G401.6 (cell line): ENCODE results near the gene WSCD2.

Source experiments
- FAIRE-seq: peaks from 2 replicates; lab custom pipeline; 2012; peaks lifted over from hg19 to GRCh38; lab: Jason Lieb, UNC

Gene WSCD2

GRCh38 chr12:108166505-108166904 lies 37.4 kb downstream of the WSCD2 start:
- FAIRE-seq = no peak

DNA sequence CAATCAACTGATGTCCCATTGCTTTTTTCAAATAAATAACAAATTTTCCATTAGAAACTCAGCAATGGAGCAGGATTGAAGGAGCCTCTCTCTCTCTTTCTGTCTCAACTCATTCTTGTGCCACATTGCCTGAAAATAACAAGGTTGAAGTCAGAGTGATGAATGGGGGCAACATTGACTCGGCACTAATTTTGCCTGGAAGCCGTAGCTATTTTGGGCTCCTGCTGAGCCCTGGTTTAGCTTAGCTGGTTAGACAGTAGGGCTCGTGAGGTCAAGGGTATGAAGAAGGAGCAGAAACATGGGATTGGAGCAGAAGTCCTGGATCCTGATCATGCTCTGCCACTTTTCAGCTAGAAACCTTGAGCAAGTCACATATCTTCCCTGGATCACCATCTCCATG lies 38.9 kb downstream of the WSCD2 start:
- no peak for FAIRE-seq

DNA sequence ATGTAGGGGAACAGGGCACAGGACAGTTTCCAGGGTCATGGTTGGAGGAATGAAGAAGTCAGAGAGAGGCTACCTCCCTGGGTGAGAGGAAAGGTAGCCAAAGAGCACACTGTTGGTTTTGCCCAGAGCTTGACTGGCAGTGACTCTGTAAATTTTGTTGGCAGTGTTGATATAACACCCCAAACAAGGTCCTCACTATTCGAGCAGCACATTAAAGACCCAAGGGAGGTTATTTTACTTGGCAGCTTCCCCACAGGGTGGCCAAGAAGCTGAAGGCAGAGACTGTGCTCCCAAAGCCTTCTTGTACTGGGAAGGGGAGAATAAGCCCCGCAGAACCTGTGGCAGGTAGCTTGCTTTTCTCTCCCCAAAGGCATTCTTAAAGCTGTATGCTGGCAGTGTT lies 40.6 kb downstream of the WSCD2 start:
- no peak for FAIRE-seq

GRCh38 chr12:108170164-108170563 lies 41.1 kb downstream of the WSCD2 start:
- no peak for FAIRE-seq

DNA sequence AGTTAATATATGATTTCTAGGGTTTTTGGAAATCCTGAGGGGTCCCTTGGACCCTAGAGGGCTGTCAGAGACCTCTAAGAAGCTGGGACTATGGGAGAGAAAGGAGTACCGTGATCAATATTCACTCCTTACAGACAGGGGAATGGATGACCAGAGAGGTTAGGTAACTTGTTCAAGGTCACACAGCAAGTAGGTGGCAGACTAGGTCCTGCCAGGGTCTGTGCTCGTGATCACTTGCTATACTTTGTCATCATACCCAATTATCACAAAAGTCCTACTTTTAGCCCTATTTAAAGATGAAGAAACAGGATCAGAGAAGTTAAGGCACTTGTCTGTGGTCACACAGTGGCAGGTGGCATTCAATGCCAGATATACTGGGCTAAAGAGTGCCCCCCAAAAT lies 42.9 kb downstream of the WSCD2 start:
- FAIRE-seq = no peak

DNA sequence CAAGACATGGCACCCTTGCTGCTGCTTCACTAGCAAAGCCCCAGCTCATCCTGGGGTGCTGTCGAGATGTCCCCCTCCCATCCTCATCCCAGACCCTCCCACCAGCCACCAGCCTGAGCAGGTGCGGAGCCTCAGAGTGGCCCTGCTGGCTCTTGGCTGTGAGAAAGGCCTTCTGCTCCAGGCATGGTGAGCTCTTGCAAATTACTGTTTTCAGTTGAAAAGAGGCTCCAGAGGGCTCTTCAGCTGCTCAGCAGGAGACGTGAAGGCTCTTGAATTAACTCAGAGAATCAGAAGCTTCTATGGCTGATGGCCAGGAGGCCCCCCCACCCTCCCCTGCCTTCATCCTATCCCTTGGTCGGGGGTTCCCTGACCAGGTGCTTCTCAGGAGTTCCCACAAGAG lies 44.1 kb downstream of the WSCD2 start:
- no peak for FAIRE-seq

GRCh38 chr12:108173892-108174291 lies 44.8 kb downstream of the WSCD2 start:
- no peak for FAIRE-seq

- no peak for FAIRE-seq
Observed at GRCh38 chr12:108174641-108175040, 45.6 kb downstream of the WSCD2 start.

GRCh38 chr12:108175310-108175709 lies 46.2 kb downstream of the WSCD2 start:
- no peak for FAIRE-seq

GRCh38 chr12:108176292-108176691 lies 47.2 kb downstream of the WSCD2 start:
- FAIRE-seq = no peak

- FAIRE-seq = no peak
Observed at GRCh38 chr12:108177131-108177530, 48.0 kb downstream of the WSCD2 start.

- no peak for FAIRE-seq
Observed at GRCh38 chr12:108179305-108179704, 50.2 kb downstream of the WSCD2 start.

- FAIRE-seq = no peak
Observed at GRCh38 chr12:108180255-108181094, 51.4 kb downstream of the WSCD2 start.

DNA sequence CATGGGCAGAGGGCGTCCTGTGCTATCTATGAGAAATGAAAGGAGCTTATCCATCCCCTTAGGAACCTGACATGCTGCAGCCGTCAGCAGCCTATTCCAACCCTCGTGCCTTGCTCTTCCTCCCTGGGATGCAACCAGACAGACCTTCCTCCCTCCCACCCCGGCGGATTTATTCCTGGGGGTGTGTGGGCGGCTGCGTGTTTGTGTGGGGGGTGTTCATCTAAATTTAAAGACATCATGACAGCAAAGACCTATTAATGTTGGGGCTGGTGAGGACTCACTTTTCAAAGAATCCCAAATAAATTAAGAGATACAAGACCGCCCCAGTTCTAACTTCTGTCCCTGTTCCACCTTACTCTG lies 52.0 kb downstream of the WSCD2 start:
- FAIRE-seq = no peak

DNA sequence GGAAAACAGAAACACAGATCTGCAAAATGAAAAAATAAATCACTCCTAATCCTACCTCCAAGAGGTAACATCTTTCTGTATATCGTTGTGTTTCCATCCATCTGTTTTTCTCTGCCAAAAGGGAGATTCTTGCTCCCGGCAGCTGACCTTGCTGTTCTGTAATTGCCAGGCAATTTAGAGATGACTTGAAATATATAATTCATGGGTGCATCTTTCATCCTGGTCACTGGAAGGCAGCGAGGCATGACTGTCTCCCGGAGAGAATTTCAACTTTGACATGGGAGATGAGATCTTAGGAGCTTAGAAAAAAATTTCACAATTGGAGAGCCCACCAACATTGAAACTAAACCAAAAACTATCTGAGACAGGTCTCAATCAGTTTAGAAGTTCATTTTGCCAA lies 53.0 kb downstream of the WSCD2 start:
- no peak for FAIRE-seq

DNA sequence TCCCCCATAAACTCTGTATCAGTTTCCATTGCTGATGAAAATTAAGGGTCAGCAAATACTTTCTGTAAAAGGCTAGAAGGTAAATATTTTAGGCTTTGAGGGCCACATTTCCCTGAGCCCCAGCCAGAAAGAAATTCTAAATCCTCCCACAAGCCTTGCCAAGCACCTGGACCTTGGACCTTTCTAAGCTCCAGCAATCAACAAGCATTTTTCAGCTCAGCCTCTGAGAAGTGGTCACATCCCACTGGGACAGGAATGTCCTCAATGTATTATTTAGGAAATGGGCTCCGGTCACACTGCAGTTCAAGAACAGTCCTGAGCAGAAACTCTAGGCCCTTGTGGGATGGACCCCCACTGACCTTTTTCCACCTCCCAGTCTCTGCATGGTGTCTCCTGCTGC lies 55.9 kb downstream of the WSCD2 start:
- FAIRE-seq = no peak

DNA sequence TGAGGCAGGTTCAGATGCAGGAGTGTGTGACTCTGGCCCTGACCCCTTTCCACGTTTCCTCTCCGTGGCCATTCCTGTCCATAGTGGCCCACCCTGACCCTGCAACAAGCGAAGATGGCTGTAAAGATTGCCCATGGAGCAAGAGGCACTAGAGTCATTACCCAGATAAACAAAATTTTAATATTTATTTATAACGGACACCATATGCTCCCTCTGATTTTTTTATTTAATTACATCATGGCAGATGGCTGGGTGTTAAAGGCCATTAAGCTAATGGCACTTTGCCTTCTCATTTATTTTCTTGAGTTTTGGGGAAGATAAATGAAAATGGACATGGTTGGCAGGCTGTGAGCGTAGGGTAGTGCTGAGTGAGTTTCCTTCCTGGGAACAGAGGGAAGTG lies 58.7 kb downstream of the WSCD2 start:
- no peak for FAIRE-seq

- no peak for FAIRE-seq
Observed at GRCh38 chr12:108190529-108190928, 61.4 kb downstream of the WSCD2 start.

DNA sequence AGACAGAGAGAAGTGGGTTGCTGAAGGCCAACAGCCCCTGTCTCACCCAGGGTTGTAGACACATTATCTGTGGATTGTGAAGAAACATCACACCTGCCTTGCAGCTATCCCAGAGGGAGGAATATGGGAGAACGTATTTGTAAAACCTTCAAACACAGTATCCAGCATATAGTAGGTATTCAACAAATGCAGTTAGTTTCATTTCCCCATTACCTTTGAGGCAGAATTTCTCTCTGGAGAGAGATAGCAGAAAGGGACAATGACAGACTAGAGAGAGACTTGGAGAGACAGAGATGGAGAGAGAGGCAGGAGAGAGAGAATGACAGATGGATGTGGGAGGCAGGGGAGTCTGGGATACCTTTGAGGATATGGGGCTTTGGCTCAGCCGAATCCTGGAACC lies 62.0 kb downstream of the WSCD2 start:
- no peak for FAIRE-seq

DNA sequence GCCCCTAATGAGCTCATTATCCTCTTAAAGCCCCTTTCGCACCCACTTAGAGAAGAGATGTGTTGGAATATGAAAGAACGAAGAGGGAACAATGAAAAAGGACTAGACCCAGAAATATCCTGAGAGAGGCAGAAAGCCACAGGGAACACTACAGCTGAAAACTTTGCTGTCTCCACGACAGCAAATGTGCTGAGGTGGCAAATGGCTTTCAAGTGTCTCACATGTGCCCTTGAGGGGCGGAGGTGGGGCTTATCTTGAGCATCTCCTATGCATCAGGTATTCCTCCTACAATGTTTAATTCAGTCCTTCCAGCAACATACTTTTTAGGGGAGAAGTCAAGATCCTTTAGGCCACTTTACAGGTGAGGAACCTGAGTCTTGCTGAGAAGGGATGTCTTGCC lies 62.9 kb downstream of the WSCD2 start:
- FAIRE-seq = no peak

DNA sequence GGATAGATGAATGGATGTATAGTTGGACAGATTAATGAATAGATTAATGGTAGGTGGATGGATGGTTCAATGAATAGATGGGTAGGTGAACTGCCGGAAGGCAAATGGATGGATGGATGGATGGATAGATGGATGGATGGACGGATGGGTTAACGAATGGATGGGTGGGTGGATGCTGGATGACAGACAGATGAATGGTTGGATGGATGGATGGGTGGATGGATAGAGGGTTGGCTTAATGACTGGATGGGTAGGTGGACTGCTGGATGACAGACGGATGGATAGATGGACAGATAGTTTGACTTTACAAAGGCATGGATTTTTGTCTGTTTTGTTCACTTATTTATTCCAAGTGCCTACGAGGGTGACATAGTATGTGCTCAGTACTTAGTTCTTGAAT lies 64.4 kb downstream of the WSCD2 start:
- no peak for FAIRE-seq

DNA sequence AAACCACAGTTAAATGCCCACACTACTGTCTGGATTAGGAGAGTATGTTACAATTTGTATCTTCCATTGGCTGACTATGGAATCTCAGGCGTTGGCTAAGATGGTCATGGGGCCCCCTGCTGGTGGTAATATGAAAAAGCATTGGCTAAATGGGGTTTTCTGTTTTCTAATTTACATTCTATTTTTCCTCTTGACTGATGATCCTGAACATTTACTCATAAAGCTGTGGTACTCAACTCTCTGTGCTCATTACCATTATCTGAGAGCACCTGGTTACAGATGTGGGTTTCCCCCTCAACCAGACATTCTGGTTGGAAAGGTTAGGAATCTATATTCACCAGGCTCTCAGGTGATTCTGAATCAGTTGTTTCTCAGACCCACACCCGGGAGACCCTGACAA lies 64.8 kb downstream of the WSCD2 start:
- FAIRE-seq = peak; percentile 50

GRCh38 chr12:108194585-108194984 lies 65.5 kb downstream of the WSCD2 start:
- no peak for FAIRE-seq

GRCh38 chr12:108196319-108196718 lies 67.2 kb downstream of the WSCD2 start:
- no peak for FAIRE-seq

- FAIRE-seq = no peak
Observed at GRCh38 chr12:108196921-108197320, 67.8 kb downstream of the WSCD2 start.
